Uterus (tissue), 4 donors: ENCODE results near the gene SLC16A7. TPM values are rescaled to one million over a fixed set of nuclear protein-coding genes. Genes with fewer than 3 reads are reported as not detected.

Experiments used
- DNase-seq, 2 donors: peaks; one replicate each; pipeline ENCODE4 v3.0.0-alpha.2; 2019 to 2020
- H3K27ac ChIP-seq, 2 donors: fragments of 200-600 bp; sonication (generic); 1 replicate in 1 of 2; 2 replicates in 1 of 2; pipeline ENCODE4 v1.5.1; 2016 to 2018
- H3K27me3 ChIP-seq, 2 donors: fragments of 200-600 bp; sonication (generic); one replicate each; pipeline ENCODE4 v1.5.1; 2018 to 2019; ENCODE audit warnings: control low read depth in 1 of 2
- H3K36me3 ChIP-seq, 2 donors: fragments of 200-600 bp; sonication (generic); one replicate each; pipeline ENCODE4 v1.5.1; 2019; ENCODE audit warnings: control low read depth in 1 of 2
- H3K4me1 ChIP-seq, 2 donors: fragments of 200-600 bp; sonication (generic); one replicate each; pipeline ENCODE4 v1.5.1; 2018 to 2019; ENCODE audit warnings: control low read depth in 1 of 2
- H3K4me3 ChIP-seq, 2 donors: fragments of 200-600 bp; sonication (generic); 1 replicate in 1 of 2; 2 replicates in 1 of 2; pipeline ENCODE4 v1.5.1; 2018 to 2019; ENCODE audit warnings: mild to moderate bottlenecking in 1 of 2
- H3K9me3 ChIP-seq, 2 donors: fragments of 200-600 bp; sonication (generic); one replicate each; pipeline ENCODE4 v1.5.1; 2019; ENCODE audit warnings: control low read depth in 1 of 2
- POLR2A ChIP-seq, 2 donors: fragments of 450-650 bp; IDR thresholded peaks; one replicate each; pipeline ENCODE4 v1.6.1; 2016; ENCODE audit warnings: antibody characterized with exemption in 2 of 2, mild to moderate bottlenecking in 1 of 2, moderate library complexity in 1 of 2
- intact Hi-C: fragments of 100-400 bp; cut with DNase I; formaldehyde crosslinking; loops from one replicate; pipeline ENCODE4 v1.15.1; 2023; ENCODE audit warnings: low total_unique reads
- total RNA-seq, 4 donors: library from RNA; depleted of rRNA in 3 of 4; stranded (reverse); fragments of >200 nt in 3 of 4; gene quantifications; one replicate each; pipeline versions ENCODE4 v1.1.0 to v1.2.4, GENCODE V29; 2014 to 2023
- TF ChIP-seq, protein P1 (sequence below), 4 experiments: fragments of 200-600 bp in 2 of 4; fragments of 450-650 bp in 2 of 4; sonication (generic) in 2 of 4; IDR thresholded peaks; one replicate each; pipeline ENCODE4 v1.5.1; 2016 to 2019; ENCODE audit warnings: antibody characterized with exemption in 4 of 4, mild to moderate bottlenecking in 2 of 4, moderate library complexity in 1 of 4
- donor health status: DM: yes; HTN: yes; CAD: no.

SLC16A7 gene
- total RNA-seq, 4 donors from 2014 or later, result 12.3 to 32.4 (median 29.6) TPM

DNA sequence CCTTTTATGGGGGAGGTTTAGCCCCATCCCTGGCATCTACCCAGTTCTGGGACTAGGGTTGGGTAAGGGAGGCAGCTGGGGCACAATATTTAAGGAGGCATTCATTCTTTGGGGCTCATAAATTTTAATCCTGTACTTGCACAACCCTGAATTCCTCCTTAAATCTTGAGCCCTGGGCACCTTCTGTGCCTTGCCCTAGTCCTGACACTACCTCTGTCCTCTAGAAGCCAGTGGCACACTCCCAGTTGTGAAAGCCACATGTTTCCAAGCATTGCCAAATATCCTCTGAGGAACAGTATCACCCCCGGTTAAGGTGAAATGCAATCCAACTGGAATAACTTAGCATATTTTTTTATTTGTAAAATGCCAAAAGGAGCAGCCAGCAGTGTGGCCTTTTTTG is 36.6 kb downstream of the SLC16A7 start:
- intact Hi-C loops, result no loop called here
- H3K27ac ChIP-seq, result no peak overlapping the region

DNA sequence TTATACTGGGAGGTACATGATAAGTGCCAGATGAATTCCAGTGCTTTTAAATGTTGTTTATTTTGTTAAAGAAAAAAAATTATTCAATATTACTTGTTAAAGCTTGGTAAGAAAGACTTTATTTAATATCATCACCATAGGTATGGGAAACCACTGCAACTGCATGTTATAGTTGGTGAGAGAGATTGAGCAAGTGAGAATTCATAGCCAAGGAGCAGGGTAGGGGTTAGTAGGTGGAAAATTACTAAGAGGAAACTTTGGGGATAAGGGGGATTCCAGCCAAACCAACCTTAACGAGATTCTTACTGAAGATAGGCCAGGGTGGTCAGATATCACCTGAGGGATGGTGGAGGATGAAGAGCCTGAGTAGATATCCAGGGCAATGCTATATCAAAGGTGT is 38.4 kb downstream of the SLC16A7 start:
- DNase-seq, result no peak
- intact Hi-C loops, result no loop called here
- TF ChIP-seq POLR2A (IDR thresholded peaks at IDR 0.05), result no peak
- TF ChIP-seq, protein P1, sequence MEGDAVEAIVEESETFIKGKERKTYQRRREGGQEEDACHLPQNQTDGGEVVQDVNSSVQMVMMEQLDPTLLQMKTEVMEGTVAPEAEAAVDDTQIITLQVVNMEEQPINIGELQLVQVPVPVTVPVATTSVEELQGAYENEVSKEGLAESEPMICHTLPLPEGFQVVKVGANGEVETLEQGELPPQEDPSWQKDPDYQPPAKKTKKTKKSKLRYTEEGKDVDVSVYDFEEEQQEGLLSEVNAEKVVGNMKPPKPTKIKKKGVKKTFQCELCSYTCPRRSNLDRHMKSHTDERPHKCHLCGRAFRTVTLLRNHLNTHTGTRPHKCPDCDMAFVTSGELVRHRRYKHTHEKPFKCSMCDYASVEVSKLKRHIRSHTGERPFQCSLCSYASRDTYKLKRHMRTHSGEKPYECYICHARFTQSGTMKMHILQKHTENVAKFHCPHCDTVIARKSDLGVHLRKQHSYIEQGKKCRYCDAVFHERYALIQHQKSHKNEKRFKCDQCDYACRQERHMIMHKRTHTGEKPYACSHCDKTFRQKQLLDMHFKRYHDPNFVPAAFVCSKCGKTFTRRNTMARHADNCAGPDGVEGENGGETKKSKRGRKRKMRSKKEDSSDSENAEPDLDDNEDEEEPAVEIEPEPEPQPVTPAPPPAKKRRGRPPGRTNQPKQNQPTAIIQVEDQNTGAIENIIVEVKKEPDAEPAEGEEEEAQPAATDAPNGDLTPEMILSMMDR (IDR thresholded peaks at IDR 0.05), result no peak
- H3K4me1 ChIP-seq, result no peaks in the 10 kb centered on the region
- H3K9me3 ChIP-seq, result no peaks in the 10 kb centered on the region
- H3K4me3 ChIP-seq, result no peak overlapping the region
- no peaks in the 10 kb centered on the region for H3K27me3 ChIP-seq
- H3K36me3 ChIP-seq, result no peaks in the 10 kb centered on the region
- H3K27ac ChIP-seq, result no peak overlapping the region

More for the DNA sequence above, 36.6 kb downstream of the SLC16A7 start:
- no peak for DNase-seq
- H3K36me3 ChIP-seq, result no peaks in the 10 kb centered on the region
- TF ChIP-seq, protein P1 (IDR thresholded peaks at IDR 0.05), result no peak
- TF ChIP-seq POLR2A (IDR thresholded peaks at IDR 0.05), result no peak
- no peaks in the 10 kb centered on the region for H3K4me1 ChIP-seq
- no peaks in the 10 kb centered on the region for H3K9me3 ChIP-seq
- no peak overlapping the region for H3K4me3 ChIP-seq
- no peaks in the 10 kb centered on the region for H3K27me3 ChIP-seq

DNA sequence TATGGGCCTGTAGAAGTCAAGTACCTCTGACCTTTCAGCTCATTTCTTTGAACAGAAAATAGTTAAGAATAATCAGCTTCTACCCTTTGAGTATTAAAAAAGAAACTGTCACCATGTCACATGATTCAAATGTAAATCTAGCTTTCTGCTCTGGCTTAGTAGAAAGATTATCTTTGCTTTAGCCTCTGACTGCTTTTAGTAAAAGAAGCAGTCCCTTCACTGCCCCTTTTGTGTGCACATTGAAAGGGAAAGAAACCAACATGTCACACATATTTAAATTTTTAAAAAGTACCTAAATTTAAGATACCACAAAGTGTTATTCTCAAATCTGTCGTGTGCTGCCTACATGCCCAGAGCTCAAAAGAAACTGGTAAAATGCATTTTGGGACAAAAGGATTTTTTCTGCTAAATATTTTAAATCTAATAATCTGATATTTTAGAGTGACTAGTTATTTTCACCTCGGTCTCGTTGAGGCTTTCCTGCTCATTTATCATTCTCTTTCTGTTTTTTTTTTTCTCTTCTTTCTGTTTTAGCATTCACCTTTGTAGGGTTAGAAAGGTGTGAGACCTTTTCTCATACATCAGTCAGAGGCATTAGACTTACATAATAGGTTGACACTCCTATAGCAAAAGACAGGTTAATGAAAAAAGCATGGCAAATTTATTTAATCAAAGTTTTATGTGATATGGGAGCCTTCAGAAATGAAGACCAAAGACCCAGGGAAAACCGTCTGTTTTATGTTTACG is 41.3 kb downstream of the SLC16A7 start:
- DNase-seq, result no peak
- intact Hi-C loops, result no loop called here
- Histone ChIP-seq H3K36me3 (no peaks in the 10 kb centered on the region), H3K4me3 (no peak overlapping the region), H3K9me3 (no peaks in the 10 kb centered on the region), H3K4me1 (no peaks in the 10 kb centered on the region), H3K27me3 (no peaks in the 10 kb centered on the region), H3K27ac (no peak overlapping the region)
- TF ChIP-seq, protein P1 (IDR thresholded peaks at IDR 0.05), result no peak
- TF ChIP-seq POLR2A (IDR thresholded peaks at IDR 0.05), result no peak

DNA sequence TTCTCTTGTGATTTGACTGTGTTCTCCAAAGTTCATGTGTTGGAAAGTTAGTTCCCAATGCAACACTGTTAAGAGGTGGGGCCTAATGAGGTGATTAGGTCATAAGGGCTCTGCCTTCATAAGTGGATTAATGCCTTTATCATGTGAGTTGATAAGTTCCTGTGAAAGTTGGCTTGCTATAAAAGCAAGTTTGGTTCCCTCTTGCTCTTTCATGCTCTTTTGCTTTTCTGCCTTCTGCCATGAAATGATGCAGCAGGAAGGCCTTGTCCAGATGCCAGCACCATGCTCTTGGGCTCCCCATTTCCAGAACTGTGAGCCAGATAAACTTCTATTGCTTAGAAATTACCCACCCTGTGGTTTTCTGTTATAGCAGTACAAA is 41.9 kb downstream of the SLC16A7 start:
- TF ChIP-seq, protein P1 (IDR thresholded peaks at IDR 0.05), result no peak
- no peak for TF ChIP-seq POLR2A (IDR thresholded peaks at IDR 0.05)
- Histone ChIP-seq H3K4me3 (no peak overlapping the region), H3K9me3 (no peaks in the 10 kb centered on the region), H3K4me1 (no peaks in the 10 kb centered on the region), H3K27me3 (no peaks in the 10 kb centered on the region), H3K36me3 (no peaks in the 10 kb centered on the region), H3K27ac (no peak overlapping the region)
- DNase-seq, result no peak
- intact Hi-C loops, result no loop called here

DNA sequence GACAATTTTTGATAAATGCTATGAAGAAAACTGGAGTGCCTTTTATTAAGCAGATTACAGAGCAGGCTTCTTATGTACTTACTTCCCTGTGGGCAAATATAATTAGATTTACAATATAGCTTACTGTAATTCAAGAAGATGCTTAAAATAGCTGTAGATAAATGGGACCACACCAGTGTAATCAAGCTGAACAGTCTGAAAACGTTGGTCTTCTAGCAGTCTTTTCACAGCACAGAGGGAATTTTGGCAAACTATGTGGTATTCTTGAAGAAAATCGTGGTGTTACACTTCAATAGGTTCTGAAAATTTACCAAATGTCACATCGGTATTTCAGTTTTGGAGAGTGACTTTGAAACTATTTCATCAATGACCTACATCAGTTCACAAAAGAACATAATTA is 47.7 kb downstream of the SLC16A7 start:
- H3K27ac ChIP-seq, result no peak overlapping the region
- no peak overlapping the region for H3K4me3 ChIP-seq
- no peak for TF ChIP-seq POLR2A (IDR thresholded peaks at IDR 0.05)
- TF ChIP-seq, protein P1 (IDR thresholded peaks at IDR 0.05), result no peak
- intact Hi-C loops, result no loop called here
- H3K36me3 ChIP-seq, result no peaks in the 10 kb centered on the region
- DNase-seq, result no peak
- no peaks in the 10 kb centered on the region for H3K9me3 ChIP-seq
- no peaks in the 10 kb centered on the region for H3K4me1 ChIP-seq
- no peaks in the 10 kb centered on the region for H3K27me3 ChIP-seq
